HTR-8/SVneo (cell line): Measurements from ENCODE around the gene UBL4B.

Experiments used
- DNase-seq: peaks from one replicate; pipeline ENCODE4 v3.0.0; 2011; ENCODE audit warnings: low spot score, mixed read lengths; ENCODE audit not compliant: insufficient read length
- FAIRE-seq: peaks from 2 replicates; lab custom pipeline; 2011; peaks lifted over from hg19 to GRCh38; lab: Jason Lieb, UNC

UBL4B gene

DNA sequence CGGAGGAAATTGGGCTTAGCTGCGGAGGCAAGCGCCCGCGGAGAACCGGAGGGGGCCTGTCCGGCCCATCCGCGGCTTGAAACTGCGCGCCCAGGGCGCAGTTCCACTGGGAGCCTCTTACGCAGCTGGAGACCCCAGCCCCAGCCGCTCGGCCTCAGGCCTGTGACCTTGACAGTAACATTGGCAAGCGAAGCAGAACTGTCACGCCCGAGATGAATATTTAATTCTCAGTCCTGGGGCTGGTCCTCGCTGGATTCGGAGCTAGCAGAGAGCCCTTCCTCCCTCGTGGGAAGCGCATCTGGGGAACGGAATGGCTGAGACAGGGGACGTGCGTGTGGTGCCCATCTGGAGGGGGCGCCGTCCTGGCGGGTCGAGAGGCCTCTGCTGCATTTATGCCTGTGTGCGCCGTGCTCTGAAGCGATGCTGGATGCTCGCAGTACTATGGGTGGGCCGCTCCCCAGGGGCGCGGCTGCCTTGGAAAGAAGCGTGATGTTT is 39.0 kb downstream of the UBL4B start:
- FAIRE-seq (no peak), DNase-seq (no peak)

- FAIRE-seq (no peak), DNase-seq (peak; percentile 51)
Observed at GRCh38 chr1:110152133-110152785, 40.0 kb downstream of the UBL4B start.

GRCh38 chr1:110153407-110153950 is 41.2 kb downstream of the UBL4B start:
- DNase-seq (no peak), FAIRE-seq (no peak)

GRCh38 chr1:110155878-110156522 is 43.8 kb downstream of the UBL4B start:
- FAIRE-seq (no peak), DNase-seq (peak; percentile 32)

- FAIRE-seq: no peak
- DNase-seq: no peak
Observed at GRCh38 chr1:110158261-110158660, 46.0 kb downstream of the UBL4B start.

DNA sequence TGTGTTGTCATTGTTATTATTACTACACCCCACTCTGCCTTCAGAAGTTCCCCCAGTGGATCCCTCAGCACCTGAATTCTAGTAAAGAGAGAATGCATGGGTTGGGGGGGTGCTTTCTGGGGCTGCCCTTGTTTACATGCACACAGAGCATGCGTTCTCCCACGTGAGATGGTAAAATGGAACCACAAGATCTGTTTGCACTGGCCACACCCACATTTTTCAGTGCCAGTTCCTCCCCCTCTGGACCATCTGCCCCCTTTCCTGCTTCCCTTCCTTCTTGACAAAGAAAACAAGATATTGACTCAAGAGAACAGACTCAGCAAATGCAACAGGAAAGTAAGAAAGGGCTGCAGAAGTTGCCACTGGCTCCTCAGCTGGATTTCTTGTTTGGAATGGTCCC is 46.9 kb downstream of the UBL4B start:
- DNase-seq: no peak
- FAIRE-seq: no peak

- FAIRE-seq: no peak
- DNase-seq: no peak
Observed at GRCh38 chr1:110160538-110161100, 48.4 kb downstream of the UBL4B start.

- FAIRE-seq: no peak
- DNase-seq: no peak
Observed at GRCh38 chr1:110161165-110161564, 48.9 kb downstream of the UBL4B start.

DNA sequence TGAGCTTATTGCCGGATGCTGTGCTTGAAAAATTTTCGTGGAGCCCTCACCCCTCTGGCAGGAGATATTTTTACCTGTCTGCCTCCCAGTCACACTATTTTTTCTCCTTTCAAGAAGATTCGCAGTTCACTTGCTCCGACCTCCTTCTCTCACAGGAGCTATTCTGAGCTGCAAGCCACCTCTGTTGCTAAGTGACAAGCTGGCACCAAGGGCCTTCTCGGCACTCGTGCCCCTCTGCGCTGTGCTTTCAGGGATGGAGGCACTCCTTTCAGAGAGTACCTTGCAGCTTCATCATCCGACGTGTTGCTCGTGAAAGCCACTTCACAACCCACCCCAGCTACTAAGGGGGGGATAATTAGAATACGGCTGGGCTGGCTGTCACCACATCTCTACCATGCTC is 49.6 kb downstream of the UBL4B start:
- DNase-seq (no peak), FAIRE-seq (no peak)
